Femur (tissue), 1 donor: Measurements from ENCODE around the gene MCC.

Experiments
- DNase-seq: peaks from one replicate; pipeline ENCODE4 v3.0.0-alpha.2; 2017

MCC gene

DNA sequence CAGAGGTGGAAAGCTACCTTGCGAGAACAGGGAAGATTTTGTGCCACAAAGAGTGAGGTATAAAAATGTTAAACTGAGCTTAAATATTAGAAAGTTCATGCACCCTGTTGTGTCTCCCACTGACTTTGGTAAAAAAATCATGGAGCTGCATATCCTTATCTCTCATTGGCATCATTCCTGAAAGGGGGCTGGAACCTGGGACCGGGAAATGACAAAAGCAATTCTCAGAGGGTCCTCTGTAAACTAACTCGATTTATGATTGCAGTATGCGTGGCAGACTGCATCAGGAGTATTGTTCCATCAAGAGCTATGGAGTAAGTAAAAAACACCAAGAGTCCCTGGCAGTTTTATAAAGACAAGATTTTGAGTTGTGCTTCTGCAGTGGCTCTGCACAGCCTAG, 362.9 kb downstream of the MCC start:
- DNase-seq = no peak

DNA sequence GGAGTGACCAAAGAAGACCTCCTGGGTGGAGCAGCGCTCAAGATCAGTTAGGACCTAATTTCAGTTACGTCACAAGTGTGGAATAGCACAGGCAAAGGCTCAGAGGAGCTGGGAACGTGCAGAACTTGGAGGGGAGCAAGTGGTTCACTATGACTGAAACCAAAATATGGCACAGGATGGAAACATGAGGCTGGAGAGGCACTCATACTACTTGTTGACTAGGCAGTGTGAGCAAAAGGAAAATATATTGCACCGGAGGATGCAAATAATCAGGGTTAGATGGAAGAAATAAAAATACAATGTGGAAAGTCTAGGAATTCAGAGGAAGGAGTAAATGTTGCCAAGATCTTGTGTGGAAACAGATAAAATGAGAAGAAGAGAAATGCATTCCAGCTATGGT, 363.3 kb downstream of the MCC start:
- DNase-seq = no peak

DNA sequence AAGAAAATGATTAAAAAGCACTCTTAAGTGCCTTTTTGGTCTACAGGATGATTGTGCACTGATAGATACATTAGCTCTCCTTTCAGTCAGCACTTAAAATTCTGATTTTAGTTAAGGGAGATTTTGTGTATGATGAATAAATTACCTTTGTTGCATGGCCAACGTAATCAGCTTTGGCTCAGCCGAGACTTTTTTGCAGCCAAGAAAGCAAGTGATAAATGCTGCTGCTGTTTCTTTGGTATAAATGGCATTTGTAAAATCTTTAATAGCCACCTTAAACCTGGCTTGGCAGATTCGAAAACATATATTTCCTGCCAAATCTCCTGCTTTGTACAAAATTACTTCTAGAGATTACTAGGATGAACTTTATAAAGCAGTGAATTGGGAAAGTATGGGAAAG, 364.0 kb downstream of the MCC start:
- DNase-seq = no peak

DNA sequence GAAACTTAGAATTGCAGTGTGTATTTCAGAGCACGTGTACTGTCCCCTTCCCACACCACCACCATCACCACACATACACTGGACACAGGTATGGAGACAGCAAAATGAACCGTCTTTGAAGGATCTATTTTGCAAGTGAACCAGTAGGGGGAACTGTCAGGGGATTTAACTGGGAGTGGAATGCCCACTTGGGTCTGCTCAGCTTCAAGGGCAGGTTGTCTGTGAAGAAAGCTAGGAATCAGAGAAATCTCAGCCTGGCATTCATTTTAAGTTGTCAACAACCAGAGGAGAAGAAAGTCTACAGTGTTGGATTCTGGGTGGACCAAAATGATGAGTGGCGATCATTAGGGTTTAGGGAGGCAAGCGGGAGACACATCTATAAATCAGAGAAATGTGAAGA, 364.6 kb downstream of the MCC start:
- no peak for DNase-seq

DNA sequence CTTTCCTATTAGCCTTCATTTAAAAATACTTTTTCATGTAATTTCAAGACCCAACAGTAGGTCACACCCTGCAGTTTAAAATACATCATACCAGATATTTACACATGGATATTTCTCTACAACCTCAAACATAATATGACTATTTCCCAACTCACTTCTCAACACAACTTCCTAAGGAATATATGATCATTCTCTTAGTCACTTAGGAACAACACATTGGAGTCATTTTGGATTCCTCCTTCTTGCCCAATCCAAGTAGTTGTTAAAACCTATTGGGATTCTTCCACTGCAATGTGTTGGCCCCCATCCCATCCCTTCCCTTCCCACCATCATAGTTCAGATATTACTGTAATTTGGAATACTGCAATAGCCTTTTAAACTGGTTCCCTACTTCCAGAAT, 366.2 kb downstream of the MCC start:
- DNase-seq = peak; percentile 57

DNA sequence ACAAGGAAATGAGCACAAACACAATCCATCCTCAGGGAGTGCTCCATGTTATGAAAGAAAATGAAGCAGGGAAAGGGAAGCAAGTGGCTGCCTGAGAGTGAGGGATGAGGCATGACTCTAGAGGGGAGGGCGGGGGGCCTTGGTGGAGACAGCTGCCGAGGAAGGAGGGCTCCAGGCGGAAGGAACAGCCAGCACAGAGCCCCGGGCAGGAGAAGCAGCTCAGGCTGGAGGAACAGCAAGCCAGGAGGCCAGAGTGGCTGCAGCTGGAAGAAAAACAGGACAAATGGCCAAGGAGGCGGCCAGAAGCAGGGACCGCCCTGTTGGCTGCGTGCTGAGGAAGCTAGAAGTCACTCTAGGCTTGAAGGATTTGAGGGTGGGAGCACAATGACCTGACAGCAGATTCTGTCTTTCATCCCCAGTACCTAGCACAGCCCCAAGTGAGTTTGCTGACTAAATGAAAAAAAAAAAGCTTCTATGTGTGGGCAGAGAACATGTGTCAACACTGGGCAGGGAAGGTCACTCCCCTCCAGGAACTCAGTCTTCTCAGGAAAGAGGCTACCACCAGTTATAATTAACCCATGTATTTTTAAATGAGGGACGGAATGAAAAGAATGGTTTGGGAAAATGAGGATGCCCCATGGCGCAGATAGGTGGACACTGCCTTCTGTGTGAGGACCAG, 368.9 kb downstream of the MCC start:
- DNase-seq = peak; percentile 87

DNA sequence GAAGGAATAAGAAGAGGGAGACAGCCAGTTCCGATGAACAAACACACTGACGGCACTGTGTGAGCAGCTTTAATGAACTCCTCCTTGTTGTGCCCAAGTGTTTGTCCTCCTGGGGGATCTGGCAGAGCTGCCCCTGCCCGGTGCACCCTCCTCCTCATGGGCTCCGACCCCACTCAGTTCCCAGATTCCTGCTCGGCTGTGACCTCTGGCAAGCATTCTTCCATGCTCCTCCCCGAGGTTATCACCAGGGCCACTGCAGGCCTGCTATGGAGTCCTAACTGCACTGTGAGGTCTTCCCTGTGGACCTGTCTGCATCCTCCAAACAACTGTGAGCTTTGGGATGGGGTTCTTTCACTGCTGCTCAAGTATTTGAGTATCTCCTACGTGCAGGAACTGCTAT, 369.5 kb downstream of the MCC start:
- no peak for DNase-seq

DNA sequence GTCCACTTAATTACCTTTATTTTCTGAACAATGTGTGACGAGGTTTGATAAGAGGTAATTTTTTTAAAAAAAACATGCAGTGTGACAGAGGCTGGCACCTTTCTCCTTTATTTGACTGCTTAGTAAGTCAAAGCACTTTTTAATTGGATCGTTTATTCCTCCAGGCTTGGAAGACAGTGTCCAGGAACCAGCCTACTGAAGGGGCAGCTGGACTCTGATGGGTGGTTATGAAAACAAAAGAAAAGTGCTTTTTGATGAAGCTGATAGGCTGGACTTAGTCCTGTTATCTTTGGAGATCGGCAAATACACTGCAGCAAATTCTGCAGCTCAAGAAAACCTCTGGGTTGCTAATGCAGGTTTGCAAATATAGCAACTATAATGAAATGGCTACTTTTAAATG, 370.0 kb downstream of the MCC start:
- DNase-seq = no peak

DNA sequence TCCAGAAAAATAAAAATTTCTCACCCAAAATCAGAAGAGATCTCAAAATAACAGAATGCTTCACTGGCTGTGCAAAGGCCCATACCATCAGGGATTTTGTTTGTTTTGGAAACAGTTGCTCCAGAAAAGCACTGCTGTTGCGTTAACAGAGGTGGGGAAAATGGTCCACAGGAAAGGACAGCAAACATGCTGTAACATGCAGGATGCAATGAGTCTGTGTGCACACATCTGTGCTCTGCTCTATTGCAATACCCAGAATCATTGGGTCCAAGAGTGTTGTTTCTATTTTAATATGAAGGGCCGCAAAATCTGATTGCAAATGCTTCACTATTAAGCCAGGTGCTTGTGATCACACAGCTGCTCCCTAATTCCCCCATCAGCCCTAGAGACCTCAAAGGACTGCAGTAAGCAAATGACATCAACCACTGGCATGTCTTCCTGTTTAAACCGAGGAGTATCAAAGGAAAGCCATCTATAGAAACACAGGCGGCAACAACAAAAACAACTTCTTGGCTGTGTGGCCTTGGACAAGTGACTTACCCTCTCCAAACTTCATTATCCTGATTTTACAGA, 370.6 kb downstream of the MCC start:
- DNase-seq = no peak

DNA sequence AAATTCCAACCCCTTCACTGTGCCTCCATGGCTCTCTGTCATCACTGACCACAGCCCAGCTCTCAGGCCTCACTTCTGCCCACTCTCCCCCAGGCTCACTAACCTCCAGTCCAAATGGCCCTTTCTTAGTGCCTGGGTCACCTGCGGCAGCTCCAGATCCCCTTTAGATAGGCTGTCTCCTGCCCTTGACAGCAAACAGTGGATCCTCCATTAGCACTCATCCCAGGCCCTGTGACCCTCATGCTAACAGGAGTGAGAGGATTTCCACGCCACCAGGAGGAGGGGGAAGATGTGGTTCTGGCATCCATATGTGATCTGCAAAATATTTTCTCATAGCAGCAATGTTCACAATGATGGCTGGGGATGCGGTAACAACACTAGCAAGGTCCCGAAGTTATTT, 372.3 kb downstream of the MCC start:
- no peak for DNase-seq

DNA sequence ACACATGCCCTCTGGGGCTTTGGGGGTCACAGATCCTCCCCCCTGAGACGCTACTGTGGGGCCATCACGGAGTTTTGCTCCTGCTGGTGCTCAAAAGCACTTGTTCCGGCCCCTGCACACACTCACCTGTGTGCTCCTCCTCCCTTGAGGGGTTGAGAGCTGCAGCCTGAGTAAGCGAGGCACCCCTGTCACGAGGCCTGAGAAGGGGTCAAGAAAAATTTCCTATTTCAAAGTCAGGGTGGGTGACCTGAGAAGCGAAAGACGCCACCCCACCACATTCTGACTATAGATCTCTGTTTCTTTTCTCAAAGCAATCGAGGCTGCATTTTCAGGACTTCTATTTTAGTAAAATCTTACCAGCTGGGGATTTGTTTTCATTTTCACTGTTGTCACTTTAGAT, 373.2 kb downstream of the MCC start:
- no peak for DNase-seq

DNA sequence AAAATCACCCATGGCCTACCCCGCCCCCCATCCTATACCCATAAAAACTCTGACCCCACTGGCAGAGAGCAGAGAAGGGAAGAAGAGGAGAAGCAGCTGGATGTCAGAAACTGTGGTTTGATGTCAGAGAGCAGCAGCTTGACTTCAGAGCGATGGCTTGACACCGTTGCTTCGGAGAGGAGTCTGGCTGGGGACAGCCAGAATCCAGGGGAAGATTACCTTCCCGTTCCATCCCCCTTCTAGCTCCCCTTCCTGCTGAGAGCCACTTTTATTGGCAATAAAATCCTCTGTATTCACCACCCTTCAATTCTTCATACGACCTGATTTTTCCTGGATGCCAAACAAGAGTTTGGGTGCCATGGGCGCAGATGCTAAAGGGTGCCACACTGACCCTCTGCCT, 373.7 kb downstream of the MCC start:
- DNase-seq = no peak

DNA sequence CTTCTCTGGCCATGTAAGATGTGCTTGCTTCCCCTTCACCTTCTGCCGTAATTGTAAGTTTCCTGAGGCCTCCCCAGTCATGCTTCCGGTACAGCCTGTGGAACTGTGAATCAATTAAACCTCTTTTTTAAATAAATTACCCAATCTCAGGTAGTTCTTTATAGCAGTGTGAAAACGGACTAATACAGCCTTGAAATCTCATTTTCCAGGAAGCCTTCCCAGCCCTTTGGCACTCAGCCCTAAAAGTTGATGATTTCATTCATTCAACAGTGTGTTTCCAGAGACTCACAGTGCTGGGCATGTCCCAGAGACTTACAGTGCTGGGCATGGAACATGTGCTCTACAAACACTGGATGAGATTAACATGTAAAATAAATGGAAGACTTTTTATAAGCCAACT, 375.8 kb downstream of the MCC start:
- peak; percentile 69 for DNase-seq

DNA sequence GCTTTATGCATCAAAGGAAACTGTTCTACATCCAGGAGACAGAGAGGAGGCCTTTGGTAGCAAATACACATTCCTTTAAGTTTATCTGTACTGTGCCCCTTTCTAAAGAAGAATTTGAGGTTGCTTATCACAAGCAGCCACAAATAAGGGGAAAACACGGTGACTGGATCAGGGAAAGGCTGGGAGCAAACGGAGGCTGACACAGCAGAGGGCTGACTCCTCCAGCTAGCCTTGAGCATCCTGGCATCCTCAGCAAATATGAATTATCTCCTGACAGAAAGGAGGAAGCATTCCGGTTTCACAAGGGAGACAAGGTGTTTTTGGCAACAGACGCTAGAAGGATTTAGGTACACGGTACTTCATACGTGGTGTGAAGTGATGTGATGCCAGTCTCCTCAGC, 378.1 kb downstream of the MCC start:
- DNase-seq = no peak

DNA sequence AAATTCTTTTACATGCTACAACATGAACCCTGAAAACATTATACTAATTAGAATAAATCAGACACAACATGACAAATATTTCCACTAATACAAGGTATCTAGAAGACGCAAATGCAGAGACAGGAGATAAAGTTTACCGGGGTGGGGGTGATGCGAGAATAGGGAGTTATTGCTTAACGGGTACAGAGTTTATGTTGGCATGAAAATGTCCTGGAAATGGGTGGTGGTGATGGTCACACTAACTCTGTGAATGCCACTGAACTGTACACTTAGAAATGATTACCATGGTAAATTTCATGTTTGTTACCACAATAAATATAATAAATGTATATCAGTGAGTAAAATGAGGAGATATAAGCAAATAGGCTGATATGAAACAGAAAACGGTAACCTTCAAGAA, 378.9 kb downstream of the MCC start:
- DNase-seq = no peak

DNA sequence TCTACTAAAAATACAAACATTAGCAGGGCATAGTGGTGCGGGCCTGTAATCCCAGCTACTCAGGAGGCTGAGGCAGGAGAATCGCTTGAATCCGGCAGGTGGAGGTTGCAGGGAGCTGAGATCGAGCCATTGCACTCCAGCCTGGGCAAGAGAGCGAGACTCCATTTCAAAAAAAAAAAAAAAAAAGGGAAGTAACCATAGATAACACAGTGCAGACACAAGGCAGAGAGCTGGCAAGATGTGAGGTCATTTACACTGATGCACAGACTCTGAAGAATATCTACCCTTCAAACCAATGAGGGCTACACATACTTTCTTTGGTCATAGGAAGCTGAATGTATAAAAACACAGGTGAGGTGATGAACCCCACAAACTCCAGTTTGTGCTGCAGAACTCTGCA, 379.8 kb downstream of the MCC start:
- no peak for DNase-seq

DNA sequence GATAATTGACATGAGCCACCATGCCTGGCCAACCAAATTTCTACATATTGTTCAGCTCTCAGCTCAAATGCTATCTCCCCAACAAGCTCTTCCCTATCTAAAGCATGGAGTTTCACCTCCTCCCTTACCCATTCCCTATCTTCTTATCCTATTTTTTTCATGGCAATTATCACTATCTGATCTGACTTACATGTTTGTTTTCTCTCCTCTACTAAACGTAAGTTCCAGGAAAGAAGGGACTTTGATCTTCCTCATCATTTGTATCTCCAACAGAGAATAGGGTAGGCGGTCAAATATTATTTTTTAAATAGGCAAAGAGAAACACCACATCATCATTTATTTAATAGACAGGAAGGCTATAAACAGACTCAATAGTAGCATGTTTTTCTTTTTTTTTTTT, 381.4 kb downstream of the MCC start:
- DNase-seq = no peak

DNA sequence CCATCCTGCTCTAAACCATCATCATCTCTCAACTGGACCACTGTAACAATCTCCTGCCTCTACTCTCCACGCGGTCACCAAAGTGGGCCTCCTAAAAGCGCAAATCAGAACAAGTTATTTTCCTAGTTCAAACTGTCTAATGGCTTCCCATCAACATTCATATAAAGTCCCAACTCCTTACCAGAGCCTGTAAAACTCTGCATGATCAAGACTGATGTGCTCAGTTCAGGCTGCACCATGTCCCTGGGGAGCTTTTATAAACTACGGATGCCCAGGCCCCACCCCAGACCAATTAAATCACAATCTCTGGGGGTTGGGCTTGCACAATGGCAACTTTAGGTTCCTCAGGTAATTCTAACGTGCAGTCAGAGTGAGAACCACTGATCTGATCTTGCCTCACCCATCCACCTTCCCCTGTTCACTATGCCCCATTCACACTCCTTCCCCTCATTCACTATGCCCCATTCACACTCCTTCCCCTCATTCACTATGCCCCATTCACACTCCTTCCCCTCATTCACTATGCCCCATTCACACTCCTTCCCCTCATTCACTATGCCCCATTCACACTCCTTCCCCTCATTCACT, 382.5 kb downstream of the MCC start:
- DNase-seq = no peak

DNA sequence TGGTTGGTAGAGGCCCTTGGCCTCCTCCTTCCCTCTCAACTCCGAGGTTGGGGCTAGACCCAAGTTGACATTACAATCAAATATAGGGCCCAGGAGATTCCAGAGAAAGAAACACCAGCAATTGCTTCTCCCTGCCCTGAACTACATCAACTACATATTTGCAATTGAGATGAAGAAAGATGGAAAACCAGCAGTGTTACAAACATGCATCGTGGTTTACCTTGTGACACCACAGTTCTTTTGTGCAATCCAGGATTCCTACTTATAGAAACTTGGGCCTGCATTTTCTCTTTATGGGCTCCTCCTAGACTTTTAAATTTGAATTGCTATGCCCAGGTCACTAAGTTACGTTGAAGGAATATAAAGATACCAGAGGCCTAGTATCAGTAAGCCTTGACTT, 384.9 kb downstream of the MCC start:
- DNase-seq = no peak

DNA sequence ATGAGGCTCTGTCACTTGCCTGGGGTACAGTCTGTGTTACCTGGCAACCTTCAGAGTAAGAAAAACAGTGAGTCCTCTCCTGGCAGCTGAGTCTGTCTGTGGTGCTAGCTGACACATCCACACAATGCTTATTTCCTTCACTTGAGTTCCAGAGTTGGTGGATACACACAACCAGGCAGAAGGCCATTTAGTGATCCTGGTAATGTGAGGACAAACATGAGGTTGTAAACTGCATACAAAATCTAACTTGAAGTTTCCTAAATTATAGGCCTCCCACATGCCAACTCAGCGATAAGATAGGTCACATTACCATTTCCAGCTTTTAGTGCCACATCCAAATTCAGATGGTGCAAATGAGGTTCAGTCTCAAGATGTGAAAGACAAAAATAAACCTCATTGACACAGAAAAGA, 386.1 kb downstream of the MCC start:
- DNase-seq = no peak

DNA sequence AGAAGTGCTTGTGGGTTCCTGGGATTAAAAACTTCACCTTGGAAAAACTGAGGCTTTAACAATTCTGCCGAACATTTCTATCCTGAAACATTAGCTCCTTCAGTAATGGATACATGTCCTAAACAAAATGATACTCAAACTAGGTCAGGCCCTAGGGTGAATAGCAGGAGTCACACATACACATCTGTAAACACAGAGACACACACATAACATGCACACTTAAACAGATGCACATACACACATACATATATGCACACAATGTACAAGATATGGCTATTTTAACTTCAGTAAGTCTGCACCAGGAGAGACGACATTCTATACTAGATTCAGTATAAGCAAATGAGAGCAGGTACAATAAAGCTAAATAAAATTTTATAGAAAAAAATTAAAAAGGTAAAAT, 387.3 kb downstream of the MCC start:
- no peak for DNase-seq

DNA sequence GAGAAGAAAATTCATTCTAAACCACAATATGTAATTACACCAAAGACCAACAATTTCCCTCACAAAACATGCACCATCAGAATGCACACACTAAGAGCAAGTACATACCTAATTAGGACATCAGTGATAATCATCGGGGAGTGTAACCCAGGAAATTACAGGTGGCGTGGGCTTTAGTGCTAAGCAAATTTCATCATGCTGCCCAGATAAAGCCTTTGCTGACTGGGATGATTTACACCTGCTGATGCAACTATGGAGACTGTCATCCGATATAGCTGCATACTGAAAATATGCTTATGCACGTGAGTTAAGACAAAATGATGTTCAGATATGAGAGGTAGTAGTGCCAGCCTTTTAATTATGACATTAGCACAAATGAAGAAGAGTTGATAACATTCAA, 388.4 kb downstream of the MCC start:
- no peak for DNase-seq

DNA sequence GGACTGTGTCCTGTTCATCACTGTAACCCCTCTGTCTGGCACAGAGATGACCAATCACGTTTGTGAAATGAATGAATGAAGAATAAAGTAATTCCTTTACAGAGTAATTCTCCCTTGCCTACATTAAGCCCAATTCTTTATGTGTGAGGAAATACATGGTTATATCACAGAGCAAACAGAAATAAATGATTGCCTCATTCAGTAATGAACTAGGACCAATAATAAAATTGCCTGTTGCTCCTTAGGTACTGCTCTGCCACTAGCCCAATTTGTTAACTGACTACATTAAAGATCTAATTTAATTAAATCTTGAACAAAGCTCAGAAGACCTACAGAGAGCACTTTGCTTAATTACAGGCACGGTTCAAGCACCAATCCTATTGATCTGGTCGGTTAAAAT, 389.9 kb downstream of the MCC start:
- no peak for DNase-seq

DNA sequence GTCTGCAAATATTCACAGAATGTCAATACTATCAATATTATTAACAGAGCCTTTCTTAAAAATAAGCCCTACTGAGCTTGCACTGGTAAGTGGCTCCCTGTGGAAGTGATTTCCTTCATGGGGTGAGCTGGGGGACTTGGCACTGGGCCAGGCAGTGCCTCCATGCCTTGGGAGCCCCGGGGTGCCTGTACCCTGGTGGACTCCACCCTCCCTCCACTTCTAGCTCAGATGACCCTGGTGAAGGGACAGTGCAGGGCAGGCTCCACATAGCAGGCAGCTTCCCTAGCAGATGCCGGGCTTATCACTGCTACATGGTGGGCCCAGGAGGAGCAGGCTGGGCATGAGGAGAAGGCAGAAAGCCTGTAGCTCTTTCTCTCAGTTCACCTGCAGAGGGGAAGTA, 392.4 kb downstream of the MCC start:
- no peak for DNase-seq

DNA sequence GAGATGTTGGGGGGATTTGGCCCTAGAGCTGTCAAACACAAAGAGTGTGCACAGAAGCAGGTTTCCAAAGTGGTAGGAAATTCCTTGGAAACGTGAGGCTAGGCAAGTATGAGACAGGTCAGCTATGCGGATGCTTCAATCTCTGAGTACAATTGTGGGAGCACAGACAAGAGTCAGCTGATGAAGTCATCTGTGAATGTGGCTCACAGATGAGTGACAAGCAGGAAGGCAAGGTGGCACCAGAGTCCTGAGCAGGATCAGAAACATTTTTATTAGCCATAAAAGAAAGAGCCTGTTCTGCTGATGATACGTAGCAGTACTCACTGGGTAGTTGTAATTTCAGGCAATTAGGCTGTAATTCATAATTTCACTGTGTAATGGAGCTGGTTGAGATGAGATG, 394.7 kb downstream of the MCC start:
- DNase-seq = no peak
